ENCODE measurements around the gene NUFIP1.

The NUFIP1 gene

DNA sequence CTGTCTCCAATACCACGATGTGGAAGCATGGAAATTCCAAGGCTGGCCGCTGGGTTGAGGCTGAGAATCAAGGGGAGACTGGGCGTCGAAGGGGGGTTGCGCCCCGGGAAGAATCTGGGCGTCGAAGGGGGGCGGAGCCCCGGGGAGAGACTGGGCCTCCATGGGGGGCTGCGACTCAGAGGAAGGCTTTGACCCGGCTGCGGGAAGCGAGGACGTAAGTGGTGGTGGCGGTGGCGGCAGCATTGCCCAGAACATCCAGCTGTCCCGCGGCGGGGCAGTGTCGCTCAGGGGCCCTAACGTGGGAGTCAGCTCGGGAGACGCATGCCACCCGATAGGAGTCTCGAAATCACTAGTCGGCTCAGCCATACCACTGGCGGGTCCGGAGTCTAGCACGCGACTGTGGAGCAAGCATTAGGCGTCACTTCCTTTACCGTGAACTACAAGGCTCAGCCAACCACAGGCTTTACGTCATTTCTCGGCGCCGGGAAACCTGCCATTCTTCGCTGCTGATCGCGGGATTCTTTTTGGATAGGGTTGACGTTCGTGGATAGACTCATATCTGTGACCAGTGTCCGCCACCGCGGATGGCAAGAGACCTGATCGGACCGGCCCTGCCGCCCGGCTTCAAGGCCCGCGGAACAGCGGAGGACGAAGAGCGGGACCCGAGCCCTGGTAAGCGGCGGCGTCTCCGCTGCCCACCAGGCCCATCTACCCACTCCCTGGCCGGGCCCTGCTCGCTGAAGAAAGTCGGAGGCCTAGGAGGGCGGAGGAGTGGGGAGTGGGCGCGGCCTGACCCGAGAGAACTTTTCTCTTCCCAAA, at the start of gene NUFIP1, which contains the start of gene GPALPP1:
Gene NUFIP1 (minus strand): TSS at position 401 of the 819 bp plus-strand sequence. CDS start 35 bp downstream, at position 366.
Gene GPALPP1 (plus strand): TSS at position 468 of the 819 bp plus-strand sequence. CDS start 117 bp downstream, at position 585.
- no peaks in the 10 kb centered on the region for H4K20me1 ChIP-seq (ENCODE audit: control insufficient read depth, insufficient read depth, low read depth, low read length)
- no peaks in the 10 kb centered on the region for H3F3A ChIP-seq (ENCODE audit: control insufficient read depth, insufficient read depth)
- TF ChIP-seq, protein P1, sequence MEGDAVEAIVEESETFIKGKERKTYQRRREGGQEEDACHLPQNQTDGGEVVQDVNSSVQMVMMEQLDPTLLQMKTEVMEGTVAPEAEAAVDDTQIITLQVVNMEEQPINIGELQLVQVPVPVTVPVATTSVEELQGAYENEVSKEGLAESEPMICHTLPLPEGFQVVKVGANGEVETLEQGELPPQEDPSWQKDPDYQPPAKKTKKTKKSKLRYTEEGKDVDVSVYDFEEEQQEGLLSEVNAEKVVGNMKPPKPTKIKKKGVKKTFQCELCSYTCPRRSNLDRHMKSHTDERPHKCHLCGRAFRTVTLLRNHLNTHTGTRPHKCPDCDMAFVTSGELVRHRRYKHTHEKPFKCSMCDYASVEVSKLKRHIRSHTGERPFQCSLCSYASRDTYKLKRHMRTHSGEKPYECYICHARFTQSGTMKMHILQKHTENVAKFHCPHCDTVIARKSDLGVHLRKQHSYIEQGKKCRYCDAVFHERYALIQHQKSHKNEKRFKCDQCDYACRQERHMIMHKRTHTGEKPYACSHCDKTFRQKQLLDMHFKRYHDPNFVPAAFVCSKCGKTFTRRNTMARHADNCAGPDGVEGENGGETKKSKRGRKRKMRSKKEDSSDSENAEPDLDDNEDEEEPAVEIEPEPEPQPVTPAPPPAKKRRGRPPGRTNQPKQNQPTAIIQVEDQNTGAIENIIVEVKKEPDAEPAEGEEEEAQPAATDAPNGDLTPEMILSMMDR (IDR thresholded peaks at IDR 0.05; ENCODE audit: low read depth, low read length, poor library complexity, severe bottlenecking) = no peak
- no peak for TF ChIP-seq EZH2phosphoT487 (IDR thresholded peaks at IDR 0.05; ENCODE audit: borderline replicate concordance, low read length)
- no peaks in the 10 kb centered on the region for H3K9me2 ChIP-seq (replicated peaks; ENCODE audit: control insufficient read depth, low read length)
- H3K4me3 ChIP-seq (ENCODE audit: low read length) = peak within 1 kb of the TSS; percentile 95
- peak within 1 kb of the TSS; percentile 16; the same call in 1 of the 2 replicates for H3K27ac ChIP-seq (ENCODE audit: low read depth, low read length)
- no peaks in the 10 kb centered on the region for H3K27me3 ChIP-seq (ENCODE audit: control insufficient read depth, low read length)
- peaks cover 91% of the 10 kb centered on the region for H3K79me2 ChIP-seq (ENCODE audit: control insufficient read depth, low read length)
- no peaks in the 10 kb centered on the region for H3K9me3 ChIP-seq (ENCODE audit: control insufficient read depth, insufficient read depth, low read length)
- H3K4me1 ChIP-seq (ENCODE audit: control insufficient read depth, low read length) = peaks cover 24% of the 10 kb centered on the region
- H3K4me2 ChIP-seq (ENCODE audit: low read length) = peak within 1 kb of the TSS; percentile 68
- H3K36me3 ChIP-seq (ENCODE audit: control insufficient read depth, low read length) = peaks cover 14% of the 10 kb centered on the region

GRCh38 chr13:45036206-45036605, 46.9 kb upstream of the NUFIP1 start:
- H3K9me3 ChIP-seq (ENCODE audit: control insufficient read depth, insufficient read depth, low read length) = no peaks in the 10 kb centered on the region
- no peaks in the 10 kb centered on the region for H3F3A ChIP-seq (ENCODE audit: control insufficient read depth, insufficient read depth)
- H3K9me2 ChIP-seq (replicated peaks; ENCODE audit: control insufficient read depth, low read length) = no peaks in the 10 kb centered on the region
- H3K36me3 ChIP-seq (ENCODE audit: control insufficient read depth, low read length) = peaks cover 2% of the 10 kb centered on the region; the same call in 1 of the 2 replicates
- H3K4me2 ChIP-seq (ENCODE audit: low read length) = no peak overlapping the region
- H3K27me3 ChIP-seq (ENCODE audit: control insufficient read depth, low read length) = no peaks in the 10 kb centered on the region
- H3K79me2 ChIP-seq (ENCODE audit: control insufficient read depth, low read length) = no peaks in the 10 kb centered on the region
- H4K20me1 ChIP-seq (ENCODE audit: control insufficient read depth, insufficient read depth, low read depth, low read length) = no peaks in the 10 kb centered on the region
- no peak overlapping the region for H3K4me3 ChIP-seq (ENCODE audit: low read length)
- no peak overlapping the region for H3K27ac ChIP-seq (ENCODE audit: low read depth, low read length)
- no peak for TF ChIP-seq EZH2phosphoT487 (IDR thresholded peaks at IDR 0.05; ENCODE audit: borderline replicate concordance, low read length)
- TF ChIP-seq, protein P1 (IDR thresholded peaks at IDR 0.05; ENCODE audit: low read depth, low read length, poor library complexity, severe bottlenecking) = no peak
- no peaks in the 10 kb centered on the region for H3K4me1 ChIP-seq (ENCODE audit: control insufficient read depth, low read length)

GRCh38 chr13:45034342-45034741, 45.1 kb upstream of the NUFIP1 start:
- Histone ChIP-seq H3K4me3 (ENCODE audit: low read length) (no peak overlapping the region), H3K27me3 (ENCODE audit: control insufficient read depth, low read length) (no peaks in the 10 kb centered on the region), H3F3A (ENCODE audit: control insufficient read depth, insufficient read depth) (no peaks in the 10 kb centered on the region), H3K36me3 (ENCODE audit: control insufficient read depth, low read length) (peaks cover 3% of the 10 kb centered on the region; the same call in 1 of the 2 replicates), H3K27ac (ENCODE audit: low read depth, low read length) (no peak overlapping the region), H3K9me3 (ENCODE audit: control insufficient read depth, insufficient read depth, low read length) (no peaks in the 10 kb centered on the region), H3K4me2 (ENCODE audit: low read length) (no peak overlapping the region), H4K20me1 (ENCODE audit: control insufficient read depth, insufficient read depth, low read depth, low read length) (no peaks in the 10 kb centered on the region), H3K79me2 (ENCODE audit: control insufficient read depth, low read length) (no peaks in the 10 kb centered on the region), H3K9me2 (replicated peaks; ENCODE audit: control insufficient read depth, low read length) (no peaks in the 10 kb centered on the region), H3K4me1 (ENCODE audit: control insufficient read depth, low read length) (no peaks in the 10 kb centered on the region)
- TF ChIP-seq, protein P1 (IDR thresholded peaks at IDR 0.05; ENCODE audit: low read depth, low read length, poor library complexity, severe bottlenecking) = no peak
- TF ChIP-seq EZH2phosphoT487 (IDR thresholded peaks at IDR 0.05; ENCODE audit: borderline replicate concordance, low read length) = no peak

Data from DOHH2 (cell line).